Left renal cortex interstitium (tissue), 4 donors: ENCODE measurements around the gene PRAMEF1. TPM values are rescaled to one million over a fixed set of nuclear protein-coding genes. Genes with fewer than 3 reads are reported as not detected.
"Not testable (repeated sequence)": the region's sequence is repeated elsewhere in the genome, so short reads cannot be mapped to it uniquely, and the experiment has no call there.

ENCODE experiments used
- DNase-seq, 4 donors: peaks; one replicate each; pipeline ENCODE4 v3.0.0-alpha.2; 2013; ENCODE audit warnings: low read depth in 4 of 4, low spot score in 2 of 4, missing footprints in 1 of 4
- polyA plus RNA-seq, 4 donors: library from polyadenylated mRNA; unstranded; fragments of 120-200 nt; gene quantifications; one replicate each; pipeline ENCODE4 v1.2.1, GENCODE V29; 2013; ENCODE audit not compliant: insufficient read length in 4 of 4

The PRAMEF1 gene, protein sequence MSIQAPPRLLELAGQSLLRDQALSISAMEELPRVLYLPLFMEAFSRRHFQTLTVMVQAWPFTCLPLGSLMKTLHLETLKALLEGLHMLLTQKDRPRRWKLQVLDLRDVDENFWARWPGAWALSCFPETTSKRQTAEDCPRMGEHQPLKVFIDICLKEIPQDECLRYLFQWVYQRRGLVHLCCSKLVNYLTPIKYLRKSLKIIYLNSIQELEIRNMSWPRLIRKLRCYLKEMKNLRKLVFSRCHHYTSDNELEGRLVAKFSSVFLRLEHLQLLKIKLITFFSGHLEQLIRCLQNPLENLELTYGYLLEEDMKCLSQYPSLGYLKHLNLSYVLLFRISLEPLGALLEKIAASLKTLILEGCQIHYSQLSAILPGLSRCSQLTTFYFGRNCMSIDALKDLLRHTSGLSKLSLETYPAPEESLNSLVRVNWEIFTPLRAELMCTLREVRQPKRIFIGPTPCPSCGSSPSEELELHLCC
- not detected for polyA plus RNA-seq

DNA sequence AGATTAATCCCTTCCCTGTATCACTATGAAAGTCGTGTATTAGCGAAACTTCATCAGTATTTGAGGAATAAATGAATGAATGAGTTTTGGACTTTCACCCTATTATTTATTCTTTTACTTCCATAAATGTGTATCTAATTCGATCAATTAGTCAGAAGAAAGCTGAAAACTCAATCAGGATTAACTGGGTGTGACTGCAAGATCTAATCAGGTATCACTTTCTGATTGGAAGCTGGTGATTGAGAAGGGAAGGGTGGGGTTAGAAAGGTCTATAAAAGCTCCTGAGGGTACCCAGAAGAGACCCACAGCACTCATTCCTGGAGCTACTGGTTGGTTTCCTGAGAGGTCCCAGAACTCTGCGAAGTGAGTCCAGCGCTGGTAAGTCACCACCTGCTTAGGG is at the start of gene PRAMEF1:
PRAMEF1 (plus strand) TSS at position 301 of the 400 bp plus-strand sequence. CDS start 1,831 bp downstream, outside the sequence.
- not testable (repeated sequence) for DNase-seq

DNA sequence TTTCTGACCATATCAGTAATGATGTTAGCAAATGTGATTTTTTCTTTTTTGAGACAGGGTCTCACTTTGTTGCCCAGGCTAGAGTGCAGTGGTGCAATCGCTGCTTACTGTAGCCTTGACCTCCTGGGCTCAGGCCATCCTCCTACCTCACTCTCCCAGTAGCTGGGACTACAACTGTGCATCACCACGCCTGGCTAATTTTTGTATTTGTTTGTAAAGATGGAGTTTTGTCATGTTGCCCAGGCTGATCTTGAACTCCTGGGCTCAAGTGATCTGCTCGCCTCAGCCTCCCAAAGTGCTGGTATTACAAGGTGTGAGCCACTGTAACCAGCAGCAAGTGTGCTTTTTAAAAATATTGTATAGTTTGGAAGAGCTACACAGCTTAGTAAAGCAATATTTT is 49.3 kb upstream of the PRAMEF1 start:
- no peak for DNase-seq

- no peak for DNase-seq
These were observed 45.8 kb upstream of the PRAMEF1 start for GRCh38 chr1:12745126-12745991.

DNA sequence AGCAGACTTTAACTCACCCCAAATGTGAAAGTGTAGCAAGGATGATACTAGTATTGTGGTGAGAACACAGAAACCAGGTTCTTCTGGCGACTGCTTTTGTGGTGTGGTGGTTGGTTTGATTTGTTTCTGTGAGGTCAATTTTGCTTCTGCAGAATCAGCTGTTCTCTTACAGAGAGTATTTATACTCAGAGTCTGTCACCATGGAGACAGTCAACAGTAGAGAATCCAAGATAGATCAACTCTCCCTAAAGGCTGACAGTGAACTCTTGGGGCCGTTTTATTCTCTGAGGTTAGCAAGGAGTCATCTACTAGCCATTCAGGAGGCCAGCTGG is 45.2 kb upstream of the PRAMEF1 start, which contains the start of gene CFAP107:
CFAP107 (plus strand) TSS at position 209 of the 332 bp plus-strand sequence. CDS start 231 bp downstream, outside the sequence.
- DNase-seq = peak in 1 of 4 donors; percentile 20

GRCh38 chr1:12748778-12749355 is 42.3 kb upstream of the PRAMEF1 start:
- no peak for DNase-seq

- no peak for DNase-seq
These were observed 36.5 kb upstream of the PRAMEF1 start for GRCh38 chr1:12754738-12755137.

- no peak for DNase-seq
These were observed 34.9 kb upstream of the PRAMEF1 start for GRCh38 chr1:12756273-12756672.

- no peak for DNase-seq
These were observed 34.3 kb upstream of the PRAMEF1 start for GRCh38 chr1:12756768-12757413.

DNA sequence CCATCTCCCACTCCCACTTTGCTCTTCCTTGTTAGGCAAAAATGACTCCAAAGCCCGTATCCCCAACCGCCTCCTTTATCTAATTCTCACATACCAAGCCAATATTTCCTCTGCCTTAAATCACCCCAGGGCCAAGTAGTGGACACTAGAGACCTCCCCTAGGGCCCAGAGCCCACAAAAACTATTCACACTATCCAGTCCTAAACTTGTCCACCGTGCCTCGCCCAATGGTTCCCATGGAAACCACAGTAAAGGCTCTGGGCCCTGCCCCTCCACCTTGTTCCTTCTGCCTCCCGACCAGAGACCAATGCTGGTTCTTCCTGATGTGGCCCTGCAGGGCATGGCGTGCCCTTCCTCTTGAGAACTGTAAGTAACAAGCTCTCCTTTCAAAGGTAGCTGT is 33.4 kb upstream of the PRAMEF1 start:
- no peak for DNase-seq

DNA sequence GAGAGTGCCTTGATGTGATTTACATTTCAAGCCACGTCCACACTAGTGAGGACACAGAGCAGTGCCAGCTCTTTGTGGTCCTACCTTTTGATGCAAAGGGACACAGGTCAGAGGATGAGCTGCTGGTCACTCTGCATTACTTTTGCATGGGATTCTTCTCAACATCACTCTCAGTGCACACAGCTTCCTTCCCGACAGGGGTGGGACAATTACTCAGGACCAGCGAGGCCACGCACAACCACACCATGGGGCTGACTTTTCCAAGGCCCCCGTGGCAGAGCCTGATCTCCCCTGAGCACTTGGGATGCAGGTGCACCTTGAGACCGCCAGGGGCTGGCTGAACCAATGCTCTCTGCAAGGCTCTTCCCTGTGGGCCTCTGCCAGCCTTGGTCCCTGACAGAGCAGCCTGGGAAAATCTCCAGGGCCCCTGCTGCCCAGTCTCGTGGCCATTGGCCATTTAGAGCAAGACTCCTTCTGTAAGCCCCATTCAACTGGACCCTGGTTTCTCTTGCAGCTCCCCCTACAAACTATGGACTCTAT is 30.9 kb upstream of the PRAMEF1 start:
- DNase-seq = no peak

DNA sequence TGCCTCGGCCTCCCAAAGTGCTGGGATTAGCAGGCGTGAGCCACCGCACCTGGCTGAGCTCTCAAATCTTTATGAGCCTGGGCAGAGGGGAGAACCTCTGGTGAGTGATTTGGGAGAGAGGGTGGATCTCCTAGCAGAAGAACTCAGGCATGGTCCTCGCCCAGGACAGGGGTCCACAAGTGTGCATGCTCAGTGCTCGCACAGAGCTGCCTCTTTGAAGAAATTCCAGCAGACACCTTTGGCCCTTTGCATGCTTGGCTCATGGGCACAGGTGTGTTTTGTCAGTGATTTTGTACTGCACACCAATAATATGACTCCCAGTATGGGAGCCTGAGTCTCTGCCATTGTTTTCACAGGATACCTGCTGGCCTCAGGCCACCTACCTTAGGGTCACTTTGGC is 29.4 kb upstream of the PRAMEF1 start:
- DNase-seq = no peak

DNA sequence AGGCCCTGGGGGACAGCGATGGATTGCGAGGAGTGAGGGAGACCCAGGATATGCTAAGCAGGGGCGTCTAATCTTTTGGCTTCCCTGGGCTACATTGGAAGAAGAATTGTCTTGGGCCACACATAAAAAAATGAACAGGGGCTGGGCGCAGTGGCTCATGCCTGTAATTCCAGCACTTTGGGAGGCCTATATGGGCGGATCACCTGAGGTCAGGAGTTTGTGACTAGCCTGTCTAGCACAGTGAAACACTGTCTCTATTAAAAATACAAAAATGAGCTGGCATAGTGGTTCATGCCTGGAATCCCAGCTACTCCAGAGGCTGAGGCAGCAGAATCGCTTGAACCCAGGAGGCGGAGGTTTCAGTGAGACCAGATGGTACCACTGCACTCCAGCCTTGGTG is 28.4 kb upstream of the PRAMEF1 start:
- DNase-seq = no peak

GRCh38 chr1:12763479-12763878 is 27.7 kb upstream of the PRAMEF1 start:
- no peak for DNase-seq

DNA sequence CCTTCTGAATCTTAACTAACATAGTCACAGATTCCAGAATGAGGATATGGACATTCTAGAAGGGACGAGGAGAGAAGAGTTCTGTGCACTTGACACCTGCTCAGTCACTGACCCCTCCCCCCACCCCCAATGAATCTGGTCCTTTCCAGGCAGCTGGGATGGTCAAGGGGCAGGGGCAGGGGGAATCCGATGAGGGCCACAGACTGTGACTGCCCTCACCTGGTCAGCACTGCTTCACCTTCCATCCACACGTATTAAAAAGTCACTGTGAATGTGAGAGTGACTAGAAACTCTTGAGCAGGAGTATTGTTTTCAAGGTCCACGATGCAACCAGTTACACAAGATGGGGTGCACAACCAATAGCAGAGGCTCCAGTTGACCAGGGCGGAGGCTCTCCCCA is 27.2 kb upstream of the PRAMEF1 start:
- DNase-seq = no peak

- DNase-seq = no peak
These were observed 22.2 kb upstream of the PRAMEF1 start for GRCh38 chr1:12769031-12769430.

- no peak for DNase-seq
These were observed 21.2 kb upstream of the PRAMEF1 start for GRCh38 chr1:12769976-12770505.

GRCh38 chr1:12770620-12771019 is 20.6 kb upstream of the PRAMEF1 start:
- DNase-seq = no peak

- no peak for DNase-seq
These were observed 20.0 kb upstream of the PRAMEF1 start for GRCh38 chr1:12771186-12771585.

DNA sequence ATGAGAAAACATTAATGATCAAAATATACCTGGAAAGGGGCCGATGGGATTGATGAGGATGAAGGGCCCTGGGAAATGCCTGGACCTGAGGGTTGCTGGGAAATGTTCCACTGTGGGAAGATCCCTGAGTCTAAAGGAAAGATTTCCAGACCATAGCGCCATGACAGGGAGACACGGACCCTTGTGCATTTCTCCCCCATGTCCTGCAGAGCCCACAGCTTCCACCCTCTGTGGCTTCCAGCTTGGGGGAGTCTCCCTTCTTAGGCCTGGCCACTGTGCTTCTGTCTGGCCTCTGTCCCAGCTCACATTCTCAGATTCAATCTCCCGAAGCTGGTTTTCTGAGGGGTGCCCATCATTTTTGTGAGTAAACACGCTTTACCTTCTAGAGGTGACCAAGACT is 18.7 kb upstream of the PRAMEF1 start:
- DNase-seq = no peak

DNA sequence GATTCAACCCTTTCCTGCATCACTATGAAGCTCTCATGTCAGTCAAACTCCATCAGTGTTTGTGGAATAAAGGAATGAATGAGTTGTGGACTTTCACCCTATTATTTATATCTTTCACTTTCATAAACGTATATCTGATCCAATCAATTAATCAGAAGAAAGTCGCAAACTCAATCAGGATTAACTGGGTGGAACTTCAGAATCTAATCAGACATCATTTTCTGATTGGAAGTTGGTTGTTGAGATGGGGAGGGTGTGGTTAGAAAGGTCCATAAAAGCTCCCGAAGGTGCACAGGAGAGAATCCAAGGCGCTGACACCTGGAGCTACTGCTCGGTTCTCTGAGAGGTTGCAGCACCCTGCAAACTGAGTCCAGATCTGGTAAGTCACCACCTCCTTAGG is 17.8 kb upstream of the PRAMEF1 start, which contains the start of gene PRAMEF12:
PRAMEF12 (plus strand) TSS at position 301 of the 400 bp plus-strand sequence. CDS start 1,130 bp downstream, outside the sequence.
- DNase-seq = no peak
